Stimulated activated naive CD4-positive, alpha-beta T cell (primary cell): Measurements from ENCODE around the gene PTPRT.

Source experiments
- DNase-seq, 6 experiments: peaks; one replicate each; lab custom pipeline; 2025; lab: John Stamatoyannopoulos, UW

The PTPRT gene

GRCh38 chr20:42714298-42715141 lies 475.2 kb downstream of the PTPRT start:
- no peak for DNase-seq

DNA sequence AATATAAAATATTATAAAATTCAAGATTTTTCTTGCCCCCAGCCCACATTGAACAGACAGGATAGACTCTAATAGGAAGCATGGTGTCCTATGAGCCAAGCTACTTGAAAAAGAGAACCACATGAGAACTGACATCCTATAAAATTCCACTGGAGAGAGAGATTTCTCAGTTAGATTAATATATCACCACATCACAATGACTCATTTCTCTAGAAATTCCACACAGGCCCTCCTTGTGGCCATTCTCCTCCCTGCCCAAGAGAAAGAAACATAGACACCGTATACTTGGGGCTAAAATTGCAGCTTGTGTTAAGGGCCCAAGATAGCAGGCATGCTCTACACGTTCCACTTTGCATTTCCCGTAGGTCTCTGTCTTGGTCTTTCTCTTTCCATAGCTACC lies 481.4 kb downstream of the PTPRT start:
- DNase-seq, result no peak

- DNase-seq, result no peak
These were observed 482.9 kb downstream of the PTPRT start for GRCh38 chr20:42706759-42707158.

DNA sequence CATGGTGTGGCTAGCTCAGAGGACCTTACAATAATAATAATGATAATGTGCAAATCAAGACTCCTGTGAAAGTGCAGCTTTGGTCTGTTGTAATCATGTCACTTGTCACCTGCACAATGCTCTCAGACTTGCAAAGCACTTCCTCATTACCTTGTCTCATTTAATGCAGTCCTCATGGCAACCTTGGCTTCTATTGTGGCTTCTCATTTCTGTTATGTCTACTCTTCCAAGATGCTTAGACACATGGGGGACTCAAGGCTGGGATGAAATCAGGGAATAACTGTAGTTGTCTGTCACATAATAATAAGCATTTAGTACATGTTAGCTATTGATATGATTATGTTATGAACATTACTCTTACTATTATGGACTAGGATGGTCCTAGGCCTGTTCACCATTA lies 484.2 kb downstream of the PTPRT start:
- DNase-seq, result no peak

DNA sequence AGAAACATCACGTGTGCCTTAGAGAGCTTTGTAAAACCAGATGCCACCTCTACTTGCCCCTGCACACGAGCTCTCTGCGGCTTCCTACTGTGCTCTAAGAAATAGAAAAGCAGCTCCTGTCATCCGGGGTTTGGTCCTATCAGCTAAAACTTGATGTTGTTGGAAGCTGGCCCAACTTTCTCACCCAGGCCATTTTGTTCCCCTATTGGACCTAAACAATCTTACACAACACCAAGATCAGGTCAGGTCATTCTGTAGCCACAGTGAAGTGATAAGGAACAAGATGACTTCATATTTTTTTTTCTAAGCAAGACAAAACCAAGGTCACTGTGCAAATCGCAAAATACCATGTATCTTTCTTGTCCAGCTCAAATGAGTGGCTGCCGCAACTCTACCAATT lies 486.0 kb downstream of the PTPRT start:
- DNase-seq, result no peak

DNA sequence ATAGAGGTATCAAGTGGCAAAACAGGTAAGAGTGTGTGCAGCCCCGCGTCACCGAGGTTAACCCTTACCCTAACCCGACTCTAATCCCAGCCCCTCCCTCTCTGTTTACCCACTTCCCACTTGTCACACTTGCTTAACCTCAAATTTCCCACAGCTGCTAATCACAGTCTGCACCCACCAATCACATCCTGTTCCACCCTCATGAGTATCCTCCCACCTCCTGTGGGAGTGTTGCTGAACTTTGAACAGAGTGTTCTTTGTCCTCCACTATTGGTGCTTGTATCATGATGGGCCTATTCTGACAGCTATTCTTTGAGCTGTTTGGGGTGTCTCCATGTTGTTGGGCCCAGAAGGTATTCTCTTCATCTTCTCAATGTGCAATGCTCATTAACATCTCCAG lies 487.8 kb downstream of the PTPRT start:
- no peak for DNase-seq

DNA sequence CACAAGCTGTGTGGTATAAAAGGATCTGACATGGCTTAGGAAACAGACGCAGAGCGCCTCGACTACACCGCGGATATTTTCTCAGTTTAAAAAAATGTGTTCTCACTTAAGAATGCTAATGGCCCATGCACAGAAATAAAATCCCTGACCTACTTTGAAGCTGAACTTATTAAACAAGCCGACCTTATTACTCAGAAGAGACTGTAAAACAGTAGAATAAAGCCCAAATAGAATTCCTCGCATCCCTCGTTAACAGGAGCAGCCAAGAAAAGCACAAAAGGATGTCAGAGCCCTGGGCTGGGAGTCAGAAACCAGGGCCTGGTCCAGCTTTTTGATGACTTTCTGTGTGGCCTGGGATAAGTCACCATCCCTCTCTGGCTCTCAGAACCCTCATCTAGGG lies 489.3 kb downstream of the PTPRT start:
- no peak for DNase-seq

GRCh38 chr20:42697962-42698361 lies 491.7 kb downstream of the PTPRT start:
- DNase-seq, result no peak

DNA sequence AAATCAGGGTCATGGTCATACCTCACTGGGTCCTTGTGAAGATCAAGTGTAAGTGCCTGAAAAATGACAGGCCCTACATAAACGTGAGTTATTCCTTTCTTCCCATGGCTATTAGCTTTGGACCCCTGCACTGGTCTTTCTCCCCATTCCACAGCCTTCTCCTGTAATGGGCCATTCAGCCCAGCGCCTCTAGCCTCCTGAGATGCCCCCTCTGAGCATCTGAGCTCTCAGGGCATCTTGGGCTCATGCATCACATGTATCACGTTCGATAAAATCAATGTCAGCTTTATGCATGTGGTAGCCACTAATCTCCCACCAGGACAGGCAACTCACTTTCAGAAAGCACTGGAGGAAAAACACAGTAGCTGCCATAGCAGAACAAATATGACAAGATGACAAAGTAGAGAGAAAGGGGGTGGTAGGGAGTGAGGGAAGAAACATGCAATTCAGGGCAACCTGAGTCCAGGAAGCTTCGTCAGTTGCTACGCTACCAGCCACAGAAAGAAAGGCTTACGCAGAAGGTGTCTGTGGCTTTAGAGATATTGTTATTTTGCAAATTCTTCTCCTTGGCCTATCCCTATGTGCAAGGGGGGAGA lies 498.8 kb downstream of the PTPRT start:
- DNase-seq, result no peak

DNA sequence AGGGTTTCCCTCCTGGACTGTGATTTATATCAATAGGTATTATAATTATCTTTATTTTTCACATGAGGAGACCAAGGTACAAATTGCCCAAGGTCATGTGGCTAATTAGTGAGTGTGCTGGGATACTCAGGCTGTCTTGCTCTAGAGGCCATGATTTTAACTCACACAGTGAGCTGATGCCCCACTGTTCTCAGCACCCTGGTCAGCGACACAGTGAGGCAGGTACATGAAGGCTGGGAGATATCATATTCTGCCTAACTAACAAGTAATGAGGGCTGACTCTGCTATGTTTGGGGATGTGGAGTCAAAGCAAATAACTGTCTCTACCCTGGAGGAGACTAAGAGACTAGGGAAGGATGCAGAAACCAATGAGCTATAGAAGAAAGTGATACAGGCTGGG lies 501.1 kb downstream of the PTPRT start:
- DNase-seq, result no peak

- no peak for DNase-seq
These were observed 503.6 kb downstream of the PTPRT start for GRCh38 chr20:42686057-42686456.

DNA sequence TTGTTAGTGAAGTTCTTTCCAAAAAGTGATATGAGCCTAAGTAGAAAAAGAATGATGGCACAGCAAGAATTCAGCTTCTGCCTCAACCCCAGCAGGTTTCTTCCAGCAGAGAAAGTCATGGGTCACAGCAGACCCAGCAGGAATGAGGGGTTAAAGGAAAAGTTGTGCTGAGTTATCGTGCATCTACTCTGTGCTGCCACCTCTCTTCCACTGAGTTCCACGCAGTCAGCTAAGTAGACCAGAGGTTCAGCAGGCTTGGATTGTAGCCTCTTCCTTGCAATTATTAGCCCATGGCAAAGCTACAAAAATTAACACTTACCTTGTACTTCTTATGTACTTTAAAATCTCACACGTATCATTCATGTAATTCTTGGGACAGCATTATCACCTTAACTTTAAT lies 510.8 kb downstream of the PTPRT start:
- DNase-seq, result no peak

GRCh38 chr20:42656130-42656529 lies 533.6 kb downstream of the PTPRT start:
- DNase-seq, result no peak

- DNase-seq, result no peak
These were observed 537.4 kb downstream of the PTPRT start for GRCh38 chr20:42652266-42652665.

GRCh38 chr20:42650191-42650746 lies 539.4 kb downstream of the PTPRT start:
- no peak for DNase-seq

DNA sequence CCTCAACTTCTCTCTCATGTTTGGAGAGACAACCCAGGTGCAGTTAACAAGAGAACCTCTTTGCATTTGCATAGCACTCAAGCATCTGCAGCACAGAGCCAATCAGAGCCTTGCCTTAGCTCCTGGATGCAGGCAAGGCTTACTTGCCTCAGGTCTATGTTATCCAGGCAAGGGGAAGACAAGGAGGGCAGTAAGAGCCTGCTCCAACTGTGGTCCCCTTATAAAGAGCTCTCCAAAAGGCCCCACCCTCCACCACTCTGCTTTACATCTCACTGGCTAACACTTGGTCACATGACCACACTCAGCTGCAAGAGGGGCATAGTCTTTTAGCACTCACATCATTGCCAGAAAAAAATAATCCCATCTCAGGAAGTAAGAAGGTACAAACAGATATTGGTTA lies 540.0 kb downstream of the PTPRT start:
- DNase-seq, result no peak

DNA sequence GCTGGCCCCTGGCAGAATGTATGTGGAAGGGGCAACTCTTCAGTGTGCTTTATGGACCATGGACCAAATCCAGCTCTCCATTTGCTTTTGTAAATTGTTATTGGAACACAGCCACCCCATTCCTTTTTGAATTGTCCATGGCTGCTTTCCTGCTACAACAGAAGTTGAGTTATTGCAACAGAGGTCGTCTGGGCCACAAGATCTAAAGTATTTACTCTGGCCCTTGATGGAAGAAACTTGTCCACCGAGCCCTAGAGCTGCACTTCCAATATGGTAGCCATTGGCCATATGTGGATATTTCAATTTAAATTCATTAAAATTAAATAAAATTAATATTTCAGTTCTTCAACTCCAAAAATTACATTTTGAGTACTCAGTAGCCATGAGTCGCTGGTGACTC lies 543.5 kb downstream of the PTPRT start:
- no peak for DNase-seq

DNA sequence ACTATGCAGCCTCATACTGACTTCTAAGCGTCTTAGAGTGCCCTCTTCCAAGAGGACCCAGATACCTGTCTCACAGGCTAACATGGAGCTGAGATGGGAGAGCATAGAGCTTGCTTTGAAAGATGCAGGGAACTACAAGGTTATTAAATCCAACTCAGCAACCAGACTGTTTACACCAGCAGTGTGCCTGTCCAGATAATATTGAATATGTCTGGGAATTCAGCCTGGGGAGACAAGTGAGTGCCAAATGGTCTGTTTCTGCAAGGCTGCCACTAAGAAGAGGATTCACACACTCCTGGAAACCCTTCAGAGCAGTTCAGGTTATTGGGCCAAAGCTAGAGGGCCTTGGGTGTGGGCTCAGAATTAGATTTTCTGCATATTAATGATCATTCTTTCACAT lies 547.8 kb downstream of the PTPRT start:
- no peak for DNase-seq

- no peak for DNase-seq
These were observed 550.6 kb downstream of the PTPRT start for GRCh38 chr20:42639140-42639539.

DNA sequence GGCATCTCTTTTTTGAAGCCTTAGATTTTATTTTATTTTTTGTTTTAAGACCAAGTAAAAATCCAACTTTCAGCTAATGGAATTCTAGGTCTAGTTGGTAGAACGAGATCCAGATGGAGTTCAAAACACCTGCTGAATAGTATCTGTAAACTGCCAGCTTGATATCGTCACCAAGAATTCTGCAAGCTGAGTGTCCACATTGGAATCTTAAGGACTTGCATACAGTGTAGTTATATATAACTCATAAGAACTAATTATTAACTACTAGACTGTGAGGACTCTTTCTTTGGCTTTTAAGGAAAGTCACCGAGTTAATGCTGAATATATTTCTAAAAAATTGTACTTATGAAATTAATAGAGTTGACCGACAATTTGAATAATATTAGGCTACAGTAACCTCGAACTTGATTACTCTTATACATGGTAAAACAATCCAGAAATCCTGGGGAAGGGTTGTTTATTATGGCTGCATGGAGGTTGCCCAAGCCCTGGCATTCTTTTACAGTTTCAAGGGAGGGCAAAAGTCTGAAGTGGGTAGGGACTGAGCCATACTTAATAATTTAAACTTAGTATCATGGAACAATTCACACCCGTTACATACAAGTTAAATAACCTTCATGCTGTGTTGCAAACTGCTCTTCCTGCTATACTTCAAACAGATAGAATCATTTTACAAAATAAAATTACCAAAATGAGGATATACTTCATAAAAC lies 553.9 kb downstream of the PTPRT start:
- no peak for DNase-seq

DNA sequence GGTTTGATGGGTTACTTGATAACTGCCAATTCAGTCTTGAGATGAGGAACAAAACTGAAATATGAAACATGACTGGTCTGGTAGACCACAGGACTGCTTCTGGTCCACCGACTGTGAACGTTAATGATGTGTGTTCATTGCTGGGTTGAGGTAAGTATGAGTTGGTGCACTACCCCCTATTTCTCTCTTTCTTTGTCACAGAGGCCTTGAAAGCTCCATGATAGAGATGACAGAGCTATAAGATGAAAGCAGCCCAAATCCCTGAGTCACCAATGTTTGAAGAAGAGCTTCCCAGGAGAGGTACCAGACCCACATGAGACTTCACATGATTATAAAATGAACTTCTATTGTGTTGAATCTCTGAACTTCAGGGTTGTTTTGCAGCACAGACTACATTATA lies 555.5 kb downstream of the PTPRT start:
- DNase-seq, result no peak

DNA sequence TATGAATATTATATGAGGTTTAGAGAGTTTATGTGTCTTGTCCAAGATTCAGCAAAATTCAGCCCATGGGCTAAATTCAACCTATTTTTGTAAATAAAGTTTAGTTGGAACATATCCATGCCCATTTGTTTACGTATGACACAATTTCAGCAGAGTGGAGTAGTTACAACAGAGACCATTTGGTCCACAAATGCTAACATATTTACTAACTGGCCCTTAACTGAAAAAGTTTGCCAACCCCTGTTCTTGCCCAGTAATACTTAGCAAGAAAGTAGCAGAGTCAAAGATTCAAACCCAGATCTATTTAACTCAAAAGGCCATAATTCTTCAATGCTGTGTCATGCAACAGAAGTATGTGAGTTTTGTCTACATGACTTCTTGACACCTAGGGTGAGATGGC lies 561.0 kb downstream of the PTPRT start:
- DNase-seq, result no peak

- no peak for DNase-seq
These were observed 576.6 kb downstream of the PTPRT start for GRCh38 chr20:42613076-42613475.
